Loucy (cell line): ENCODE data around the gene IPPK.

ENCODE experiments used
- H2AFZ ChIP-seq: fragments of 200-600 bp; sonication (generic); 2 replicates; pipeline ENCODE4 v1.6.0; 2016; ENCODE audit warnings: antibody characterized with exemption, mild to moderate bottlenecking, low read length, moderate library complexity
- H3F3A ChIP-seq: fragments of 200-600 bp; 2 replicates; pipeline ENCODE4 v1.6.0; 2016; ENCODE audit warnings: antibody characterized with exemption, low read depth, mild to moderate bottlenecking
- H3K27me3 ChIP-seq: fragments of 200-600 bp; sonication (generic); 2 replicates; pipeline ENCODE4 v1.6.1; 2014; ENCODE audit warnings: low read length, mild to moderate bottlenecking; ENCODE audit not compliant: insufficient read depth, poor library complexity, severe bottlenecking
- H3K36me3 ChIP-seq: fragments of 200-600 bp; sonication (generic); 2 replicates; pipeline ENCODE4 v1.6.1; 2016; ENCODE audit warnings: low read length; ENCODE audit not compliant: insufficient read depth
- H3K4me1 ChIP-seq: fragments of 200-600 bp; sonication (generic); 2 replicates; pipeline ENCODE4 v1.5.1; 2014; ENCODE audit warnings: low read length, mild to moderate bottlenecking; ENCODE audit not compliant: insufficient read depth, poor library complexity, severe bottlenecking
- H3K4me2 ChIP-seq: fragments of 200-600 bp; sonication (generic); 2 replicates; pipeline ENCODE4 v1.6.0; 2014; ENCODE audit warnings: antibody characterized with exemption, low read length, low read depth, mild to moderate bottlenecking; ENCODE audit not compliant: poor library complexity, severe bottlenecking
- H3K4me3 ChIP-seq: fragments of 200-600 bp; sonication (generic); 2 replicates; pipeline ENCODE4 v1.5.1; 2014; ENCODE audit warnings: low read length, mild to moderate bottlenecking, mixed read lengths; ENCODE audit not compliant: poor library complexity, severe bottlenecking
- H3K79me2 ChIP-seq: fragments of 200-600 bp; sonication (generic); 2 replicates; pipeline ENCODE4 v1.6.1; 2014; ENCODE audit warnings: low read length; ENCODE audit not compliant: insufficient read depth
- H3K9ac ChIP-seq: fragments of 200-600 bp; sonication (generic); 2 replicates; pipeline ENCODE4 v1.6.0; 2014; ENCODE audit warnings: mild to moderate bottlenecking, low read depth, low read length, moderate library complexity; ENCODE audit not compliant: poor library complexity, severe bottlenecking
- H3K9me2 ChIP-seq: fragments of 200-600 bp; sonication (generic); replicated peaks from 2 replicates; pipeline ENCODE4 v1.6.1; 2016; ENCODE audit warnings: low read depth, low read length, mixed read lengths
- H3K9me3 ChIP-seq: fragments of 200-600 bp; sonication (generic); 2 replicates; pipeline ENCODE4 v1.6.1; 2014; ENCODE audit warnings: mild to moderate bottlenecking, antibody characterized with exemption, low read length, low read depth; ENCODE audit not compliant: insufficient read depth
- H4K20me1 ChIP-seq: fragments of 200-600 bp; sonication (generic); 2 replicates; pipeline ENCODE4 v1.6.0; 2014; ENCODE audit warnings: antibody characterized with exemption, low read length, mild to moderate bottlenecking; ENCODE audit not compliant: insufficient read depth, poor library complexity, severe bottlenecking
- CTCF ChIP-seq: fragments of 200-600 bp; sonication (generic); conservative IDR thresholded peaks from 2 replicates; pipeline ENCODE4 v1.5.1; 2014; ENCODE audit warnings: mild to moderate bottlenecking, antibody characterized with exemption, low read length
- EZH2phosphoT487 ChIP-seq: fragments of 200-600 bp; IDR thresholded peaks from 2 replicates; pipeline ENCODE4 v1.6.1; 2018; ENCODE audit warnings: antibody characterized with exemption, mild to moderate bottlenecking, moderate library complexity, borderline replicate concordance

The IPPK gene

GRCh38 chr9:92714787-92715487 is 45.0 kb upstream of the IPPK start:
- H2AFZ ChIP-seq, result no peak overlapping the region
- H4K20me1 ChIP-seq, result no peaks in the 10 kb centered on the region
- H3K4me3 ChIP-seq, result no peak overlapping the region
- H3F3A ChIP-seq, result 0 out of 2 replicates have a peak, but pooled peaks cover 7% of the 10 kb centered on the region
- H3K79me2 ChIP-seq, result no peaks in the 10 kb centered on the region
- H3K9me3 ChIP-seq, result no peaks in the 10 kb centered on the region
- no peak overlapping the region for H3K9ac ChIP-seq
- TF ChIP-seq EZH2phosphoT487, result no peak
- no peak for TF ChIP-seq CTCF
- H3K4me2 ChIP-seq, result no peak overlapping the region
- no peaks in the 10 kb centered on the region for H3K27me3 ChIP-seq
- no peaks in the 10 kb centered on the region for H3K9me2 ChIP-seq
- peaks cover 24% of the 10 kb centered on the region for H3K4me1 ChIP-seq
- peaks cover 83% of the 10 kb centered on the region; the same call in 1 of the 2 replicates for H3K36me3 ChIP-seq

GRCh38 chr9:92714016-92714415 is 44.1 kb upstream of the IPPK start:
- H3K9ac ChIP-seq, result no peak overlapping the region
- peaks cover 24% of the 10 kb centered on the region for H3K4me1 ChIP-seq
- H3K79me2 ChIP-seq, result no peaks in the 10 kb centered on the region
- H3K9me2 ChIP-seq, result no peaks in the 10 kb centered on the region
- 0 out of 2 replicates have a peak, but pooled peaks cover 7% of the 10 kb centered on the region for H3F3A ChIP-seq
- H3K27me3 ChIP-seq, result no peaks in the 10 kb centered on the region
- H3K4me3 ChIP-seq, result no peak overlapping the region
- H3K4me2 ChIP-seq, result no peak overlapping the region
- no peak overlapping the region for H2AFZ ChIP-seq
- TF ChIP-seq CTCF, result no peak
- no peak for TF ChIP-seq EZH2phosphoT487
- peaks cover 83% of the 10 kb centered on the region; the same call in 1 of the 2 replicates for H3K36me3 ChIP-seq
- H3K9me3 ChIP-seq, result no peaks in the 10 kb centered on the region
- no peaks in the 10 kb centered on the region for H4K20me1 ChIP-seq

GRCh38 chr9:92713528-92713927 is 43.6 kb upstream of the IPPK start:
- Histone ChIP-seq H3K9ac (no peak overlapping the region), H3K27me3 (no peaks in the 10 kb centered on the region), H3K4me2 (no peak overlapping the region), H3K79me2 (no peaks in the 10 kb centered on the region), H3K9me2 (no peaks in the 10 kb centered on the region), H3K9me3 (no peaks in the 10 kb centered on the region), H3F3A (0 out of 2 replicates have a peak, but pooled peaks cover 7% of the 10 kb centered on the region), H3K4me1 (peaks cover 24% of the 10 kb centered on the region), H3K4me3 (no peak overlapping the region), H3K36me3 (peaks cover 80% of the 10 kb centered on the region; the same call in 1 of the 2 replicates), H2AFZ (no peak overlapping the region), H4K20me1 (no peaks in the 10 kb centered on the region)
- TF ChIP-seq CTCF (no peak), EZH2phosphoT487 (no peak)
